Neural cell (in vitro differentiated cells): Measurements from ENCODE around the gene PRELP. TPM values are rescaled to one million over a fixed set of nuclear protein-coding genes. Genes with fewer than 3 reads are reported as not detected.

Experiments used
- H2AFZ ChIP-seq: fragments of 200-600, 300-800 bp; sonication (generic), shearing (Covaris generic); 2 replicates; pipeline ENCODE4 v1.6.0; 2014; ENCODE audit warnings: low read depth, mild to moderate bottlenecking, antibody characterized with exemption, low read length, moderate library complexity
- H3F3A ChIP-seq: fragments of 200-600 bp; shearing (Covaris generic); 2 replicates; pipeline ENCODE4 v1.6.1; 2016; ENCODE audit warnings: mild to moderate bottlenecking, moderate library complexity, mixed read lengths, antibody characterized with exemption, low read length; ENCODE audit not compliant: insufficient read depth, poor library complexity, severe bottlenecking
- H3K27ac ChIP-seq: fragments of 200-600, 300-800 bp; sonication (generic), shearing (Covaris generic); 2 replicates; pipeline ENCODE4 v1.5.1; 2014; ENCODE audit warnings: mild to moderate bottlenecking, low read length, moderate library complexity
- H3K27me3 ChIP-seq: fragments of 300-800, 200-600 bp; sonication (generic), shearing (Covaris generic); 2 replicates; pipeline ENCODE4 v1.6.0; 2014; ENCODE audit warnings: mild to moderate bottlenecking, low read depth, low read length, moderate library complexity; ENCODE audit not compliant: insufficient read depth
- H3K36me3 ChIP-seq: fragments of 300-800, 200-600 bp; sonication (generic), shearing (Covaris generic); 2 replicates; pipeline ENCODE4 v1.5.1; 2014; ENCODE audit warnings: mild to moderate bottlenecking, antibody characterized with exemption, low read length, moderate library complexity; ENCODE audit not compliant: insufficient read depth
- H3K4me2 ChIP-seq: fragments of 300-800, 200-600 bp; sonication (generic), shearing (Covaris generic); 2 replicates; pipeline ENCODE4 v1.6.0; 2014; ENCODE audit warnings: mild to moderate bottlenecking, low read length
- H3K4me3 ChIP-seq: fragments of 300-800, 200-600 bp; sonication (generic), shearing (Covaris generic); 2 replicates; pipeline ENCODE4 v1.5.1; 2014; ENCODE audit warnings: mild to moderate bottlenecking, low read length, moderate library complexity
- H3K79me2 ChIP-seq: fragments of 200-600 bp; shearing (Covaris generic); replicated peaks from 2 replicates; pipeline ENCODE4 v1.6.0; 2014; ENCODE audit warnings: mild to moderate bottlenecking, low read length, moderate library complexity; ENCODE audit not compliant: insufficient read depth
- H3K9ac ChIP-seq: fragments of 300-800, 200-600 bp; sonication (generic), shearing (Covaris generic); 2 replicates; pipeline ENCODE4 v1.6.1; 2016; ENCODE audit warnings: mild to moderate bottlenecking, low read length, mixed read lengths
- H3K9me2 ChIP-seq: fragments of 200-600 bp; shearing (Covaris generic); 2 replicates; pipeline ENCODE4 v1.6.1; 2016; ENCODE audit warnings: mild to moderate bottlenecking, low read length, mixed read lengths; ENCODE audit not compliant: insufficient read depth
- H3K9me3 ChIP-seq: fragments of 200-600, 300-800 bp; sonication (generic), shearing (Covaris generic); 2 replicates; pipeline ENCODE4 v1.6.1; 2016; ENCODE audit warnings: mild to moderate bottlenecking, mixed run types, low read length, moderate library complexity, mixed read lengths
- H4K20me1 ChIP-seq: fragments of 200-600 bp; shearing (Covaris generic); 2 replicates; pipeline ENCODE4 v1.6.1; 2016; ENCODE audit warnings: mild to moderate bottlenecking, mixed run types; ENCODE audit not compliant: insufficient read depth
- CTCF ChIP-seq: fragments of 450-650 bp; IDR thresholded peaks from 2 replicates; pipeline ENCODE4 v1.5.1; 2014; ENCODE audit warnings: antibody characterized with exemption, mild to moderate bottlenecking, moderate library complexity; ENCODE audit not compliant: poor library complexity, severe bottlenecking
- EP300 ChIP-seq: fragments of 450-650 bp; conservative IDR thresholded peaks from 2 replicates; pipeline ENCODE4 v1.6.1; 2014; ENCODE audit warnings: antibody characterized with exemption, mild to moderate bottlenecking, moderate library complexity; ENCODE audit not compliant: poor library complexity, severe bottlenecking
- EZH2 ChIP-seq: fragments of 200-600, 300-800 bp; shearing (Covaris generic), sonication (generic); IDR thresholded peaks from 2 replicates; pipeline ENCODE4 v1.6.1; 2014; ENCODE audit warnings: antibody characterized with exemption, low read length, borderline replicate concordance, mild to moderate bottlenecking; ENCODE audit not compliant: insufficient read depth, poor library complexity, severe bottlenecking
- MXI1 ChIP-seq: fragments of 450-650 bp; conservative IDR thresholded peaks from 2 replicates; pipeline ENCODE4 v1.6.1; 2014; ENCODE audit warnings: antibody characterized with exemption, mild to moderate bottlenecking; ENCODE audit not compliant: poor library complexity, severe bottlenecking
- POLR2AphosphoS5 ChIP-seq: IDR thresholded peaks from 2 replicates; pipeline ENCODE4 v1.6.1; 2012
- RAD21 ChIP-seq: fragments of 450-650 bp; conservative IDR thresholded peaks from 2 replicates; pipeline ENCODE4 v1.6.1; 2014; ENCODE audit warnings: antibody characterized with exemption, mild to moderate bottlenecking, moderate library complexity
- REST ChIP-seq: IDR thresholded peaks from 2 replicates; pipeline ENCODE4 v1.6.1; 2012; ENCODE audit warnings: borderline replicate concordance
- SMC3 ChIP-seq: fragments of 450-650 bp; conservative IDR thresholded peaks from 2 replicates; pipeline ENCODE4 v1.6.1; 2014; ENCODE audit warnings: antibody characterized with exemption, mild to moderate bottlenecking, moderate library complexity; ENCODE audit not compliant: poor library complexity
- TAF1 ChIP-seq: IDR thresholded peaks from 2 replicates; pipeline ENCODE4 v1.6.1; 2012; ENCODE audit warnings: low read depth
- polyA plus RNA-seq: library from polyadenylated mRNA; depleted of rRNA; stranded (reverse); fragments of >200 nt; gene quantifications from 2 replicates; pipeline ENCODE4 v1.2.3, GENCODE V29; 2014

The PRELP gene
- polyA plus RNA-seq, 1 donor from 2014 or later = not detected

GRCh38 chr1:203458078-203458477 is 17.5 kb upstream of the PRELP start:
- H3F3A ChIP-seq = no peaks in the 10 kb centered on the region
- H3K9me2 ChIP-seq = no peaks in the 10 kb centered on the region
- H3K36me3 ChIP-seq = no peaks in the 10 kb centered on the region
- H3K27me3 ChIP-seq = no peaks in the 10 kb centered on the region
- H3K9me3 ChIP-seq = no peaks in the 10 kb centered on the region
- no peak overlapping the region for H3K27ac ChIP-seq
- no peak overlapping the region for H3K9ac ChIP-seq
- H3K79me2 ChIP-seq = no peaks in the 10 kb centered on the region
- no peaks in the 10 kb centered on the region for H4K20me1 ChIP-seq
- H2AFZ ChIP-seq = no peak overlapping the region
- no peak overlapping the region for H3K4me2 ChIP-seq
- no peak overlapping the region for H3K4me3 ChIP-seq
- TF ChIP-seq SMC3 = no peak
- no peak for TF ChIP-seq REST
- TF ChIP-seq TAF1 = no peak
- no peak for TF ChIP-seq POLR2AphosphoS5
- no peak for TF ChIP-seq CTCF
- no peak for TF ChIP-seq EP300
- TF ChIP-seq RAD21 = no peak
- no peak for TF ChIP-seq MXI1
- no peak for TF ChIP-seq EZH2

- no peak overlapping the region for H3K27ac ChIP-seq
- H3K27me3 ChIP-seq = no peaks in the 10 kb centered on the region
- H3K4me3 ChIP-seq = no peak overlapping the region
- H3K9me2 ChIP-seq = no peaks in the 10 kb centered on the region
- H3K79me2 ChIP-seq = no peaks in the 10 kb centered on the region
- no peaks in the 10 kb centered on the region for H4K20me1 ChIP-seq
- no peak overlapping the region for H3K9ac ChIP-seq
- H3K4me2 ChIP-seq = no peak overlapping the region
- no peaks in the 10 kb centered on the region for H3K9me3 ChIP-seq
- TF ChIP-seq EP300 (no peak), MXI1 (no peak), SMC3 (no peak), CTCF (no peak), RAD21 (no peak), EZH2 (no peak), REST (no peak), TAF1 (no peak), POLR2AphosphoS5 (no peak)
- H3K36me3 ChIP-seq = no peaks in the 10 kb centered on the region
- no peak overlapping the region for H2AFZ ChIP-seq
- H3F3A ChIP-seq = no peaks in the 10 kb centered on the region
Observed at GRCh38 chr1:203459671-203460201, 15.9 kb upstream of the PRELP start.
